SW 1271 (cell line): Measurements from ENCODE around the gene DNAJC5G.
"Not testable (repeated sequence)": the region's sequence is repeated elsewhere in the genome, so short reads cannot be mapped to it uniquely, and the experiment has no call there.

Experiments used
- DNase-seq, 2 experiments: peaks; one replicate each; lab custom pipeline; 2025; lab: John Stamatoyannopoulos, UW

DNAJC5G gene

DNA sequence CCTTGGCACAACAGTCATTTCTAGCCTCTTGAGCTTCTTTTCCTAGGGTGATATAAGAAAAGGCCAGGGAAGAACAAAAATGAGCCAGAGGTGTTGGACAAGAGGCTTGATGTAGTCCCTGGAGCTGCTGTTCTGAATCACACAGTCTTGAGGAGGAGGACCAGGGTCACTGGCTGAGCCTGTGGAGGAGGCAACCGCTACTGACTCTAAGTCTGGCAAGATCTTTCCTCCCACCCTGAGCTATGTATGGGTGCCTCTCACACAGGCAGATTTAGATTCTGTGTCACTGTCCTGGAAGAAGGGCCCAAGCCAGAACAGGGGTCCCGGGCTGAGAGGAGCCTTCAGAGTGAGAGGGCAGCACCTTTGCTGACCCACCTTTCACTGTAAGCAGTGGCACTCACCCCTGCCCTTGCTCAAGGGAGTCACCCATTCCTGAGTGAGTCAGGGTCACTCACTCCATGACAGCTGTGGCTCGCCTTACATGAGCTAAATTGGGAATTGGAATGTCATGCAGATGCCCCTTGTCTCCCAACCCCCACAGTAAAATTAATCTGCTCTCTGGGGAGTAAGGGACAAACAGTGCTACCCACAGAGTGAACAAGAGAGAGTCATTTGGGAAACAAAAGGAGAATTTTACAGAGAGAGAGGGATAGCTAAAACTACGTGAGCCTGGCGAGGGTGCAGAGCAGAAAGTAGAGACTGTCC is 6.8 kb downstream of the DNAJC5G start, which contains the start of gene TRIM54:
TRIM54 (plus strand) TSS at position 575 of the 705 bp plus-strand sequence. CDS start 303 bp downstream, outside the sequence.
- DNase-seq = no peak

DNA sequence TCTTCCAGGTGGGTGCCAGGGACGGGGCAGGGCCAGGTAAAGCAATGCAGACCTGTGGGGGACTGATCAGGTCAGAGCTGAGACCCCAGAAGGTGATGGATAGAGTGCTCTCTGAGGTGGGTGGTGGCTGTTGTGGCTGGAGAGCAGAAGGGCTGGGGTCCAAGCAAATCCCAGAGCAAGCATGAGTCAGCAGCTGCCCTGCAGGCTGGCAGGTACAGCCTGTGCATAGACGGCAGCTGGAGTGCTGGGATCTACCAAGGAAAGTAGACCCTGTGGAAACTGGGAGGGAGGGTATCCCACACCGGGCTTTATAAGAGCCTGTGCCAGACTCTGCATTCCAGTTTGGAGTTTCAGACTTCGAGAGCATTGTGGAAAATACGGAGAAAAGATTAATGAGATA is 7.7 kb downstream of the DNAJC5G start:
- no peak for DNase-seq

DNA sequence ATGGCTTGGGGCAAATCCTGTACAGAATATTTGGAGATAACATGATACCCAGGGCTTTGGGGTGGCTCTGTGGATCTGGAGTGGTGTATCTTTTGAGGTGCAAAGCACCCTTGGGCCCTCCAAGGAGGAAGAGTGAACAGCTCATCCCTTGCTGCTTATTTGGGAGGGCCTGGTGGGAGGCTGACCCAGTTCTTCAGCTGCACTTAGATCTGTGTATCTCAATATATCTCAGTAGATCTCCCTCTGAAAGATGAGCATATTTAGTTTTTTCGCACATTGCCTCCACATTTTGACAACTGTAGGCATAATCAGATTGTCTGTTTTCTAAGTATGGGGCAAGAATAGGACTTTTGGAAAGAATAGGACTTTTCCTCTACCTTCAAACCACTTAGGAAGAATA is 9.8 kb downstream of the DNAJC5G start:
- DNase-seq = no peak

DNA sequence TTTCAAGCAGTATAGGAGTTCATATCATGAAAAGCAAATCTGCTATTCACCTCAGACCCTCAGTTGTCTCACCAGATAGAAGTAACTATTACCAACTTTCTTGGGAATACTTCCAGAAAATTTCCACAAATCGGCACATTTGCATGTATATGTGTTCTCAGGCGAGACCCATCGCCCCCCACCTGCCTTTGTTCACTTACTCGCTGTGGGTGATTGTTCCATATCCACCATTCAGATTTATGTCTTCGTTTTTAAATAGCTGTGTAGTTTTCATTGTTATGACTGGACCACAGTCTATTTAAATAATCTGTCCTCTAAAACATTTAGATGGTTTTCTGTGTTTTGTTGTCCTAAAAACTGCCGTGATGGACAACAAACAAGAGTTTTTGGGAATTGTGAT is 10.2 kb downstream of the DNAJC5G start:
- no peak for DNase-seq

DNA sequence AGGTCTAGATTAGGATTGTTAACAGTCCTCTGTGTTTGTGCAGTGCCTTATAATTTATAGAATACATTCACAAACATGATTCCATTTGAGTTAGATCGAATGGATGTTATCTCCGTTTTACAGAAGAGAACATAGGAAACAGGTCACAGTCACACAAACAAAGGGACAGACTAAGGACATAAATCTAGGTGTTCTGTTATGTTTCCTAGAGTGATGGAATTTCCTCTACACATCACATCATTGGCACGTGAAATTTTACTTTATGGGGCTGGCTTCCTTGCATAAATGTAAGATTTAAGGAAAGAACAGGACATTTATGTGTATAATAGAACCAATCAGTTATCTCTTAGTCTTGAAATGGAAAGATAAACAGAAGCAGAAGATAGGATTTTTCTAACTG is 13.4 kb downstream of the DNAJC5G start:
- no peak for DNase-seq

DNA sequence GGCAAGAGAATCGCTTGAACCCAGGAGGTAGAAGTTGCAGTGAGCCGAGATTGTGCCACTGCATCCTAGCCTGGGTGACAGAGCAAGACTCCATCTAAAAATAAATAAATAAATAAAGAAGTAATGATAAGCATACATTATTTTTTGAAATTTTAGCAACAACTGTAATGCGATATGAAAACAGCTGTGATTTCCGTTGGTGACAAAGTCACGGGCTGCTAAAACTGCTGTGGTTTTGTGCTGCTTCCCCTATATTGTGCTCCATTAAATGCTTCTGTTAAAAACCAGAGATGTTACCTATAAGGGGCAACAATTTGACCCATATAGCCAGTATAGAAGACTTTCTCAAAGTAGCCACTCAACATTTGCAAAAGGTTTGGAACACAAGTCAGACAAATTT is 15.3 kb downstream of the DNAJC5G start:
- no peak for DNase-seq

DNA sequence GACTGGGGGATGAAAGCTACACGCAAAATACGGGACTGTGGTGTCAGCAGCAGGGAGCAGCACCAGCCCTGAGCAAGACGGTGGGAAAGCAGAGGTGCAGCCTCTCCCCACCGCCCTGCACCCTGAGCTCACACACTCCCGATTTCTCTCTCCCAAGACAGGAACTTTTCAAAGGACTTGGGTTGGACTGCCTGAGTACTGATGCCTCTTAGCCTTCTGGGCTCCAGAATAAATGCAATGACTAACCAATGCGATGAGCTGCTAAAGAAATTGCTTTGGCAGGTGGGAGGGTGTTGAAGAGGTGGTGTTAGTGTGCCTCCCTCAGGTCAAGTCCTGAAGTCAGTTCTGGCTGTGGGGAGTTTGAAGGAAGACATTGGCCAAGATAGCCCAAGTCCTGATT is 16.6 kb downstream of the DNAJC5G start:
- peak in 1 of 2 experiments; percentile 15 for DNase-seq

DNA sequence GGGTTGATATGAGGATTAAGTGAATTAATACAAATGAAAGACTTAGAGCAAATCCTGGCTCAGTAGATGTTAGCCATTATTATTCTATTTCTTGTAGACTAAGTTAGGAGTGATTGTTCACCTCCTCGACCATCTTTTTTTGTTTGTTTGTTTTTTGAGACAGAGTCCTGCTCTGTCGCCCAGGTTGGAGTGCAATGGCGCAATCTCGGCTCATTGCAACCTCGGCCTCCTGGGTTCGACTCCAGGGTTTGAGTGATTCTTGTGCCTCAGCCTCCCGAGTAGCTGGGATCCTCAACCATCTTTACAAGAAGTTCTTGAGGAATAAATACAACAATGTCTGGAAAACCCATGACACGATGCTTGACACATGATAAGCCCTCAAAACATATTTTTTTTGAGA is 19.7 kb downstream of the DNAJC5G start:
- DNase-seq = no peak

DNA sequence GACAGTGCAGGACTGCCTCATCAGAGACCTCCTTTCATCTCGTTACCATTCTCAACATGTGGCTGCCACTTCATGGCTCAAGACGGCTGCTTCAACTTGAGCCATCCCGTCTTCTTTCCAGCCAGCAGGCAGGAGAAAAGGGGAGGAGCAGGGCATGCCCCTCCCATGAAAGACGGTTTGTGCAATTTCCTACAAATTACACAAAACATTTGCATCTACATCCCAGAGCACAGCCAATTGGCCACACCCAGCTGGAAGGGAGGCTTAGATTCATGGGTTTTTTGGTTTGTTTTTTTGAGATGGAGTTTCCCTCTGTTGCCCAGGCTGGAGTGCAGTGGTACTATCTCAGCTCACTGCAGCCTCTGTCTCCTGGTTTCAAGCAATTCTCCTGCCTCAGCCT is 21.2 kb downstream of the DNAJC5G start:
- no peak for DNase-seq

DNA sequence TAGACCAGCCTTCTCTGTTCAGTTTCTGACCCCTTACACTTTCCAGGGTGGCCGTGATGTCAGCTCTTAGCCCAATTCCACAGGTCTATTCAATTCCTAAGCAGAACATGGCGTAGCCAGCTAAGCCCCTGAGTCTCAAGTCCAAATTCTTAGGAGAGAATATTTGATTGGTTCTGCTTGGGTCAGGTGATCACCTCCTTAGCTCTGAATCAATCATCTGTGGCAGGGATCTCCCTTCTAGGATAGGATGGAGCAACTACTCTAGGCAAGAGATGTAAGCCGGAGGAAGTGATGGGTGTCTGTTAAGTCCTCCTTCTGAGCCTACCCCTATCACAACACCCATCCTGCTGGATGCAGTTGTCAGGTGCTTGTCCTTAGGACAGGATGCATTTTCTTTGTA is 22.0 kb downstream of the DNAJC5G start:
- DNase-seq = no peak

DNA sequence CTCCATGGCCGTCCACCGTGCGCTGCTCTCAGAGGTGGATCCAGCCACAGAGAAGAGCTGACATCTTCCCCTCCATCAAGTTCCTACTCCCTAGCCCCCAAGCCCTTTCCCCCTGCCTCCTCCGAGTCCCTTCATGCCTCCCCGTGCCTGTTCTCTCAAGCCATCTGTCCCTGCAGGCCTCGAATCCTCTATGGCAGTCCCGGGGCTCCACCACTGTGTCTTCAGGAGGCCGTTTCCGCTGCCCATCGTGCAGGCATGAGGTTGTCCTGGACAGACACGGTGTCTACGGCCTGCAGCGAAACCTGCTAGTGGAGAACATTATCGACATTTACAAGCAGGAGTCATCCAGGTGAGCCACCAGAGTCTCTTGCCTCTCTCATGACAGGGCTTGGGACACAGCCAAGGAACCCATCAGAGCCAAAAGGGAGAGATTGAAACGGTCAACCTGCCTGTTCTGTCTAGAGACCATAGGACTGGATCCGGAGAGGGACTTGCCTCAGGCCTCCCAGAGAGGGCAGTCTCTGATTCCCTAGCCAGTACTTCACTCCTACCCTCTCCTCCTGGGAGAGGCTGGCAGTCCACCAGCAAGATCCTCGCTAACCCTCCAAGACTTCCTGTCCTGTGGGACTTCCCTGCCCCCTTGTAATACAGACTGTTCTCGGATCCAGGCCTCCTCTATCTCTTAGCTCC is 23.3 kb downstream of the DNAJC5G start:
- DNase-seq = no peak

DNA sequence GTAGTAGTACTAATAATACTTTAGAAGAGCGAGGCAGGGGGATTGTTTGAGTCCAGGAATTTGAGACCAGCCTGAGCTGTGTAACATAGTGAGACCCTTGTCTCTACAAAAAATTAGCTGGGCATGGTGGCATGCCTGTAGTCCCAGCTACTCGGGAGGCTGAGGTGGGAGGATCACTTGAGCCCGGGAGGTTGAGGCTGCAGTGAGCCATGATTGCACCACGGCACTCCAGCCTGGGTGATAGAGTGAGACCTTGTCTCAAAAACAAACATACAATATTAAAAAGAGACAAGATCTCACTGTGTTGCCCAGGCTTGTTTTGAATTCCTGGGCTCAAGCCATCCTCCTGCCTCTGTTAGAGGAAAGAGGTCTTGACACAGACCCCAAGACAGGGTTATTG is 25.4 kb downstream of the DNAJC5G start:
- not testable (repeated sequence) for DNase-seq

DNA sequence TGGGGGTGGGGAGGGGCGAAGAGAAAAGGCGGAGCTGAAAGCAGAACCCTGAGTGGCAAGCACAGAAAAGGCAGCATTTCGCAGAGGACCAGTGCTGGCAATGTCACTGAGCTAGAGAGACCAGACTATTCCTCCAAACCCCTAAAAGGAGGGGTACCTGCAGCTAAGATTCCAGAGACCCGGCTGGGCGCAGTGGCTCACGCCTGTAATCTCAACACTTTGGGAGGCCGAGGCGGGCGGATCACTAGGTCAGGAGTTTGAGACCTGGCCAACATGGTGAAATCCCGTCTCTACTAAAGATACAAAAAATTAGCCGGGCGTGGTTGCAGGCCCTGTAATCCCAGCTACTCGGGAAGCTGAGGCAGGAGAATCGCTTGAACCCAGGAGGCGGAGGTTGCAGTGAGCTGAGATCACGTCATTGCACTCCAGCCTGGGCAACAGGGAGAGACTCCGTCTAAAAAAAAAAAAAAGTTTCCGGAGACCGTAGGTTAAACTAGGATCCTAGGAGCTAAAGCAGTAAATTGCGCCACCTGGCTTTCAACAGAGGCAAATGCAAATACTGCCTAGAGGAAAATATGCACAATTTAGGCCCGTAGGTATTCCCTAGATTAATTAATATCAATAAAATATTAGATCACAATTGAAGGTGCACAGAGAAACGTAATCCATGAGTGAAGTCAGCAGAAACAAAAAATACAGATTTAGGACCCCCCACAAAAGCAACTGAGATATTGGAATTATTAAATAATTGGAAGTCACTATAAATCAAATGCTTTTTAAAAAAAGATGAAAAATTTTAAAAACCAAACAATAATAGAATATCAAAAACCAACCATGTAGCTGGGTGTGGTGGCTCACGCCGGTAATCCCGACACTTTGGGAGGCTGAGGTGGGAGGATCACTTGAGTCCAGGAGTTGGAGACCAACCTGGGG is 28.1 kb downstream of the DNAJC5G start:
- peak; percentile 75 to 88 for DNase-seq

DNA sequence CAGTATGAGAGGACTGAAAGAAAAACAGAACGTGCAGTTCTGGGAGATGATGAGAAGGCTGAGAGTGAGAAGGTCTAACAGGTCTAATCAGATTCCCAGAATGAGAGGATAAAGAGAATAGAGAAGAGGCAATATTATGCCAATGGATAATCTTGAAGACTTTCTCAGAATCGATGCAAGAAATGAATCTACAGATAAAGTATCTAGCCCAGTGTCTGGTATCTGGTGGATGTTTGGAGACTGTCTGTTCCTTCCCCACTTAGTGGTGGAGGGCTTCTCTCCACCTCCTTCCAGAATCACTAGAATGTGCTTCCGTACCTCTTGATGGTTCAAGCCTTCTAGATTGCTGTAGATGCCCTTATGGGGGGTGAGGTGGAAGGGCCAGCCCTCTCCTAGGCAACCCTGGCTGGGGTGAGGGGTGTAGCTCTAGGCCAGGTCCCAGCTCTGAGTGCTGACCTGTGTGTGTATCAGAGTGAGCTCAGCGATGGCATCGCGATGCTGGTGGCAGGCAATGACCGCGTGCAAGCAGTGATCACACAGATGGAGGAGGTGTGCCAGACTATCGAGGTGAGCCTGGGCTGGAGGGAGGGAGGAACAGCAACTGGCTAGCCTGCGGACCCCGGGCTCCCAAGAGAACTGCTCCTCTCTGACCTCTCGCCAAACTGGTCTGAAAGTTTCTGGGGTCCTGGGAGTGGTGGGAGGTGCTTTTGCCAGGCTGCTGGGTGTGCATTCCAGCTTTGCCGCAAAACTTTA is 29.4 kb downstream of the DNAJC5G start:
- DNase-seq = no peak

DNA sequence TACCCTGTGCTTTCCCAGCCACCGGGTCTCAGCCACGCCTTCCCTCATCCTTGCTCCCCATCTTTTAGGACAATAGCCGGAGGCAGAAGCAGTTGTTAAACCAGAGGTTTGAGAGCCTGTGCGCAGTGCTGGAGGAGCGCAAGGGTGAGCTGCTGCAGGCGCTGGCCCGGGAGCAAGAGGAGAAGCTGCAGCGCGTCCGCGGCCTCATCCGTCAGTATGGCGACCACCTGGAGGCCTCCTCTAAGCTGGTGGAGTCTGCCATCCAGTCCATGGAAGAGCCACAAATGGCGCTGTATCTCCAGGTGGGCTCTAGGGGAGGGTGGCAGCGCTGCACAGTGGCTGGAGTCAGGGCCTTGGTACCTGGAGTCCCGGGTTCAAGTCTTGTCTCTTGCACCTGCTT is 30.3 kb downstream of the DNAJC5G start:
- DNase-seq = no peak

DNA sequence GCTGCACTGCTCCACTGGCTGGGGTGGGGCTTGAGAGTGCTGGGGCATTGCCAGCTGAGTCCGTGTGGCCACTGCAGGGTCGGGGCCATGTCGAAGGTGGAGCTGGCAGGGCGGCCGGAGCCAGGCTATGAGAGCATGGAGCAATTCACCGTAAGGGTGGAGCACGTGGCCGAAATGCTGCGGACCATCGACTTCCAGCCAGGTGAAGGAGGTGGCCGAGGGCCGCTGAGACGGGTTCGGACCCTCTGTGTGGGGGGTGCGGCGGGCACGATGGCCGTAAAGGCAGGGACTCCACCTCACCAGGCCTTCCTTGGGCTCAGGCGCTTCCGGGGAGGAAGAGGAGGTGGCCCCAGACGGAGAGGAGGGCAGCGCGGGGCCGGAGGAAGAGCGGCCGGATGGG is 30.9 kb downstream of the DNAJC5G start:
- no peak for DNase-seq

DNA sequence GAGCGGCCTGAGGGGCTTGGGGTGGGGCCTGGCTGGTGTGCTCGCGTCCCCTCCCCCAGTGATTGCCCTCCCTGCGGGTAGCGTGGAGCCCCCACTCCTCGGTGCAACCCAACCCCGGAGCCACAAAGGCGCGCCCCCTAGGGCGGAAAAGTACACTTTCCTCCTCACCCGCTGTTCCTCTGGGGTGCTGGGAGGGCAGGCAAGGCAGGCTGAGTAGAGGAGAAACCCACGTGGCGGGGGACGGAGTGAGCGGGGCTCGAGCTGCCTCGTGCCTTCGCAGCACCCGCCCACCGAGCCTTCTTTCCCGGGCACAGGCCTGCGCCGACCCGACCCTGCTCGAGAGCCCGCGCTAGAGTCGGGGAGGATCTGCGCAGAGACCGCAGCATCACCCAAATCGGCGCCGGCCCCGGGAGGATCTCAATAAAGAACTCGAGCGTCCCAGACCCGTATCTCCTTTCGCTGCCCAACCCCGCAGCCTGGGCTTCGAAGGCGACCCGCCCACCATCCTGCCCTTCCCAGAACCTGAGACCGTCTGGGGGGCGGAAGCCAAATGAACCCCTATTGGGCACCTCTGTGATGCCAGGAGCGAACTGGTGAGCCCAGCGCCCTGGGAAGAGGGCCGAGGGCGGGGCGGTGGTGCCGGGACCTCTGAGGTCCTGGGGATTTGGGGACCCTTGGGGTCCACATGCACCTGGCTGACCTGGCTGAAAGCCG is 31.5 kb downstream of the DNAJC5G start:
- no peak for DNase-seq

DNA sequence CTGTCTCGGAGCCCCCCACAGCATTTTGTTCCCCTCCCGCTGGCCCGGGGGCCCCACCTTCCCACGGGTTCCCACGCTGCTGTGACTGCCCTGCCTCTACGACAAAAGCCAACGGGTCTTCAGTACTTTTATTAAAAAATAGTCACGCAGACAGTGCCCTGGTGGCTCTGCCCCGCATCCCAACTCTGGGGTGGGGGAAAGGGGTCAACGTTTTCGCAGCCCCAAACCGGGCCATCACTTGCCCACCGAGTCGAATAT is 32.0 kb downstream of the DNAJC5G start:
- no peak for DNase-seq

DNA sequence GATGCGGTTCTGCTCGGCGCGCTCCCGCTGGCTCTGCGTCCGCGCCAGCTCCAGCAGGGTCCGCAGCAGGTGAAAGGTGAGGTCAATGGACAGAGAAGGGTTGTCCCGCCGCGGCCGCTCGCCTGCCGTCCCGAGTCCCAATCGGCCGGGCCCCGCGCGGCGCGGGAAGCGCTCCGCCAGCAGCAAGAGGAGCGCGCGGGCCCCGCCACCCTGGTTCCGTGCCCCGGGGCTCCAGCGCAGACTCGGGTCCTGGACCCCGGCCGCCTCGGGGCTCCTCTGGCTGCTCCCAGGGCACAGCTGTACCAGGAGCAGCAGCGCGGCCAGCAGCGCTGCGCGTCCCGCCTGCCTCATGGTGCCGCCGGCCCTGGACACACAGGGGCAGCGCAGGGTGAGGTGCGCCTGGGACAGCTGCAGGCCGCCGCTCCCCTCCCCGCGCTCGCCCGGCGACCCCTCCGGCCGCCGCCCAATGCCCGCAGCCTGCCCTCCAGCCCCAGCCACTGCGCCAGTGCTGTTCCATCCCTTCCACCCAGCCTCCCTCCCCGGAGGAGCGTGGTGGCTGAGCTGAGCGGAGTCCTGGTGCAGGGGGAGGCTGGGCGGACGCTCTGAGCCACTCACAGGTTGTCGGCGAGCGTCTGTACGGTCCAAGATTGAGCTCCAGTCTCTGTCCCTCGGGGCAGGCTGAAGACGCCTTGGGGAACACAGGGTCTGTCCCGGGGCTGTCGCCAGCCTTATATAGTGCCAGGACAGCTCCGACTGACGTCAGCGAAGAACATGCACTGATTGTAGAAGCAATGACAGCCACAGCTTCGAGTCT is 32.5 kb downstream of the DNAJC5G start:
- DNase-seq = no peak

DNA sequence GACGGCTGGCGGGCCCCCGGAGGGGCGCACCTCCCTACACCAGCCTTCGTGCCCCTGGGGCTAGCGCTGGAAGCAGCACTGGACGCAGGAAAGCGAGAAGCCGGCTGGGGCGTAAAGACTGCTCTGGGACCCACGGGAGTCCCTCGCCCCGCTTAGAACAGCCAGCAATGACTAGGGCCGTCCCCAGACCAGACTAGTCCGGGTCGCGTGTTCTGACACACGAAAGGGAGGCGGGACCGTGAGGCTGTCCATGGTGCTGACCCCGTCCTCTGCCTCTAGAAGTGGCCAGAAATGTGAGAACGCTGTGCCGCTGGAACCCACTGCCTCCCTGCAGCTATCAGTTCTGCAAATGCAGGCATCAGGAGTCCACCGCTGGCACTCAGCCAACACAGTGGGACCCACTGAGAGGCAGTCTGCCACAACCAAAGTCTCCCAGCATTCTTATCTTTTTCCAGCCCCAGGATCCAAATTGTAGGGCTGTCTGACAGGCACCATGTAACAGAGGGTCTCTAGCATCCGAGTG is 33.2 kb downstream of the DNAJC5G start, which contains the start of gene UCN:
UCN (minus strand) TSS at position 87 of the 523 bp plus-strand sequence. CDS start 550 bp downstream, outside the sequence.
- no peak for DNase-seq
